HEK293T (cell line): ENCODE results near the gene LASP1.

Source experiments
- BHLHE40 ChIP-seq: fragments of 450-650 bp; IDR thresholded peaks from 2 replicates; pipeline ENCODE4 v1.6.1; 2016; ENCODE audit warnings: mild to moderate bottlenecking, moderate library complexity, borderline replicate concordance
- CTBP1 ChIP-seq: fragments of 450-650 bp; IDR thresholded peaks from 2 replicates; pipeline ENCODE4 v1.6.1; 2016; ENCODE audit warnings: borderline replicate concordance
- FOXA1 ChIP-seq: fragments of 450-650 bp; IDR thresholded peaks from 2 replicates; pipeline ENCODE4 v1.6.1; 2016; ENCODE audit warnings: mild to moderate bottlenecking
- FOXK2 ChIP-seq: fragments of 450-650 bp; IDR thresholded peaks from 2 replicates; pipeline ENCODE4 v1.6.1; 2016; ENCODE audit warnings: mild to moderate bottlenecking
- FOXM1 ChIP-seq: fragments of 450-650 bp; IDR thresholded peaks from 2 replicates; pipeline ENCODE4 v1.6.1; 2017; ENCODE audit warnings: mild to moderate bottlenecking, borderline replicate concordance
- LEF1 ChIP-seq: fragments of 450-650 bp; IDR thresholded peaks from 2 replicates; pipeline ENCODE4 v1.6.1; 2017; ENCODE audit warnings: mild to moderate bottlenecking, borderline replicate concordance
- NFRKB ChIP-seq: fragments of 450-650 bp; IDR thresholded peaks from 2 replicates; pipeline ENCODE4 v1.6.1; 2016; ENCODE audit warnings: mild to moderate bottlenecking, moderate library complexity
- SP1 ChIP-seq: fragments of 450-650 bp; IDR thresholded peaks from 2 replicates; pipeline ENCODE4 v1.6.1; 2017
- SUZ12 ChIP-seq: fragments of 450-650 bp; IDR thresholded peaks from 2 replicates; pipeline ENCODE4 v1.6.1; 2016; ENCODE audit warnings: mild to moderate bottlenecking
- ZNF384 ChIP-seq: fragments of 450-650 bp; IDR thresholded peaks from 2 replicates; pipeline ENCODE4 v1.6.1; 2016

GRCh38 chr17:38868817-38869525, 887 bp upstream of the LASP1 start:
- TF ChIP-seq FOXM1 (no peak), SP1 (no peak), CTBP1 (no peak), ZNF384 (no peak), BHLHE40 (no peak), SUZ12 (no peak), LEF1 (no peak), FOXA1 (no peak), FOXK2 (no peak), NFRKB (no peak)
